GM23338 (cell line): ENCODE measurements around the gene AGAP1. TPM values are rescaled to one million over a fixed set of nuclear protein-coding genes. Genes with fewer than 3 reads are reported as not detected.

Source experiments
- ATAC-seq: fragments of 200-7000 bp; cut with Tn5 transposase; 3 replicates; pipeline ENCODE4 v1.9.1; 2020
- DNase-seq: peaks from one replicate; pipeline ENCODE4 v3.0.0-alpha.2; 2015; ENCODE audit warnings: low spot score
- H2AFZ ChIP-seq: fragments of 200-600 bp; sonication (generic); 2 replicates; pipeline ENCODE4 v1.8.0; 2016; ENCODE audit warnings: antibody characterized with exemption, mild to moderate bottlenecking, moderate library complexity
- H3F3A ChIP-seq: fragments of 200-600 bp; sonication (generic); replicated peaks from 2 replicates; pipeline ENCODE4 v1.8.0; 2017; ENCODE audit warnings: antibody characterized with exemption, mixed run types, low read depth
- H3K27ac ChIP-seq: fragments of 200-600 bp; sonication (generic); 2 replicates; pipeline ENCODE4 v1.6.1; 2016; ENCODE audit warnings: low read depth
- H3K27me3 ChIP-seq: fragments of 200-600 bp; sonication (generic); 2 replicates; pipeline ENCODE4 v1.8.0; 2016; ENCODE audit warnings: mild to moderate bottlenecking, mixed run types, moderate library complexity; ENCODE audit not compliant: insufficient read depth
- H3K36me3 ChIP-seq: fragments of 200-600 bp; sonication (generic); 2 replicates; pipeline ENCODE4 v1.8.0; 2016; ENCODE audit warnings: mild to moderate bottlenecking; ENCODE audit not compliant: insufficient read depth
- H3K4me1 ChIP-seq: fragments of 200-600 bp; sonication (generic); 2 replicates; pipeline ENCODE4 v1.8.0; 2016; ENCODE audit warnings: mild to moderate bottlenecking, moderate library complexity; ENCODE audit not compliant: insufficient read depth
- H3K4me2 ChIP-seq: fragments of 200-600 bp; sonication (generic); 2 replicates; pipeline ENCODE4 v1.7.1; 2017; ENCODE audit warnings: mixed run types
- H3K4me3 ChIP-seq: fragments of 200-600 bp; sonication (generic); 2 replicates; pipeline ENCODE4 v1.6.1; 2016; ENCODE audit warnings: mixed run types
- H3K79me2 ChIP-seq: fragments of 200-600 bp; sonication (generic); replicated peaks from 2 replicates; pipeline ENCODE4 v1.8.0; 2017; ENCODE audit warnings: mild to moderate bottlenecking; ENCODE audit not compliant: insufficient read depth
- H3K9me2 ChIP-seq: fragments of 200-600 bp; sonication (generic); 2 replicates; pipeline ENCODE4 v1.8.0; 2017; ENCODE audit not compliant: insufficient read depth
- H4K20me1 ChIP-seq: fragments of 200-600 bp; sonication (generic); replicated peaks from 2 replicates; pipeline ENCODE4 v1.8.0; 2017; ENCODE audit warnings: mild to moderate bottlenecking; ENCODE audit not compliant: insufficient read depth
- H3K27ac Mint-ChIP-seq: 2 replicates; pipeline ENCODE4 v1.8.0; 2020; ENCODE audit warnings: inconsistent platforms, mild to moderate bottlenecking, moderate library complexity, mixed read lengths
- H3K27me3 Mint-ChIP-seq: 3 replicates; pipeline ENCODE4 v1.8.0; 2022; ENCODE audit warnings: low read depth, mild to moderate bottlenecking, moderate library complexity, mixed read lengths, inconsistent platforms; ENCODE audit not compliant: insufficient read depth, poor library complexity
- H3K36me3 Mint-ChIP-seq: 3 replicates; pipeline ENCODE4 v1.8.0; 2021; ENCODE audit warnings: low read depth, mild to moderate bottlenecking, inconsistent platforms, moderate library complexity, mixed read lengths
- H3K4me1 Mint-ChIP-seq: 3 replicates; pipeline ENCODE4 v1.8.0; 2020; ENCODE audit warnings: mild to moderate bottlenecking, inconsistent platforms, mixed read lengths
- H3K4me3 Mint-ChIP-seq: 3 replicates; pipeline ENCODE4 v1.8.0; 2021; ENCODE audit warnings: moderate library complexity, mild to moderate bottlenecking, inconsistent platforms, mixed read lengths
- H3K9me3 Mint-ChIP-seq: 3 replicates; pipeline ENCODE4 v1.8.0; 2020; ENCODE audit warnings: moderate library complexity, mild to moderate bottlenecking, inconsistent platforms, mixed read lengths
- CREB1 ChIP-seq: fragments of 250-450 bp; sonication (Bioruptor Pico); IDR thresholded peaks from 2 replicates; pipeline ENCODE4 v1.5.0; 2020; ENCODE audit warnings: low read depth, mild to moderate bottlenecking, moderate library complexity
- EZH2 ChIP-seq: fragments of 200-600 bp; sonication (generic); IDR thresholded peaks from one replicate; pipeline ENCODE4 v1.8.0; 2017; ENCODE audit warnings: antibody characterized with exemption, mild to moderate bottlenecking, low read depth; ENCODE audit not compliant: unreplicated experiment
- EZH2phosphoT487 ChIP-seq: fragments of 200-600 bp; sonication (generic); IDR thresholded peaks from one replicate; pipeline ENCODE4 v1.8.1; 2018; ENCODE audit warnings: antibody characterized with exemption; ENCODE audit not compliant: unreplicated experiment
- JUNB ChIP-seq: IDR thresholded peaks from one replicate; pipeline ENCODE4 v1.6.1; 2016; ENCODE audit warnings: antibody characterized with exemption; ENCODE audit not compliant: unreplicated experiment
- NANOG ChIP-seq: IDR thresholded peaks from 2 replicates; pipeline ENCODE4 v1.6.1; 2016; ENCODE audit warnings: antibody characterized with exemption, borderline replicate concordance
- POLR2AphosphoS5 ChIP-seq: IDR thresholded peaks from 2 replicates; pipeline ENCODE4 v1.6.1; 2016; ENCODE audit warnings: antibody characterized with exemption, low read depth
- STAT1 ChIP-seq: IDR thresholded peaks from one replicate; pipeline ENCODE4 v1.6.1; 2016; ENCODE audit warnings: antibody characterized with exemption; ENCODE audit not compliant: unreplicated experiment
- ZNF114 ChIP-seq: fragments of 250-450 bp; sonication (Bioruptor Pico); IDR thresholded peaks from 2 replicates; pipeline ENCODE4 v1.5.0; 2020; ENCODE audit warnings: mild to moderate bottlenecking, moderate library complexity
- polyA plus RNA-seq: library from polyadenylated mRNA; unstranded; fragments of >200 nt; fragmentation: Nextera tagmentation; extraction: Ambion mirVana; gene quantifications from 2 replicates; pipeline ENCODE4 v1.2.1, GENCODE V29; 2016
- total RNA-seq: library from RNA; depleted of rRNA; stranded (reverse); fragments of >200 nt; shearing (Covaris generic); gene quantifications from 2 replicates; pipeline ENCODE4 v1.2.3, GENCODE V29; 2014
- TF ChIP-seq, protein P1 (sequence below): IDR thresholded peaks from one replicate; pipeline ENCODE4 v1.6.1; 2018; ENCODE audit warnings: antibody characterized with exemption; ENCODE audit not compliant: unreplicated experiment
- TF ChIP-seq, protein P2 (sequence below), 2 experiments: fragments of 200-600 bp in 1 of 2; sonication (generic) in 1 of 2; conservative IDR thresholded peaks; 2 replicates each; pipeline versions ENCODE4 v1.5.1 to v1.6.1; 2016 to 2017; ENCODE audit warnings: antibody characterized with exemption in 2 of 2, low read depth in 2 of 2, mild to moderate bottlenecking in 2 of 2, moderate library complexity in 1 of 2
- TF ChIP-seq, protein P3 (sequence below): IDR thresholded peaks from 2 replicates; pipeline ENCODE4 v1.6.1; 2016; ENCODE audit warnings: antibody characterized with exemption

Gene AGAP1
- total and polyA plus RNA-seq, 2 experiments from 2014 or later = 13.3 to 27.9 TPM

DNA sequence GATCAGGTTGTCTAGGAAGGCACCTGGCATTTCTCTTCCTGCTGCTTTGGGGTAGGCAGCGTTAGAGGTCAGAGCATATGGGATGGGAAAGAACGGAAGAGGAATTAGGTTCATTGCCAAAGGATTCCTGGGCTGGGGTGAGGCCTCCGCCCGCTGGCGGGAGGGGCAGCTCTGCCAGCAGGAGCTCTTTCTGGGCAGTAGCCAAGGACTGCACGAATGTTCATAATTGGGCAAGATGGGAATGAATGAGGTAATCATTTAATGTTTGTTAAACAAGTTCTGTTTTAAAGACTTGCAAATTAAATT is 253.9 kb downstream of the AGAP1 start (continued):
- TF ChIP-seq, protein P1, sequence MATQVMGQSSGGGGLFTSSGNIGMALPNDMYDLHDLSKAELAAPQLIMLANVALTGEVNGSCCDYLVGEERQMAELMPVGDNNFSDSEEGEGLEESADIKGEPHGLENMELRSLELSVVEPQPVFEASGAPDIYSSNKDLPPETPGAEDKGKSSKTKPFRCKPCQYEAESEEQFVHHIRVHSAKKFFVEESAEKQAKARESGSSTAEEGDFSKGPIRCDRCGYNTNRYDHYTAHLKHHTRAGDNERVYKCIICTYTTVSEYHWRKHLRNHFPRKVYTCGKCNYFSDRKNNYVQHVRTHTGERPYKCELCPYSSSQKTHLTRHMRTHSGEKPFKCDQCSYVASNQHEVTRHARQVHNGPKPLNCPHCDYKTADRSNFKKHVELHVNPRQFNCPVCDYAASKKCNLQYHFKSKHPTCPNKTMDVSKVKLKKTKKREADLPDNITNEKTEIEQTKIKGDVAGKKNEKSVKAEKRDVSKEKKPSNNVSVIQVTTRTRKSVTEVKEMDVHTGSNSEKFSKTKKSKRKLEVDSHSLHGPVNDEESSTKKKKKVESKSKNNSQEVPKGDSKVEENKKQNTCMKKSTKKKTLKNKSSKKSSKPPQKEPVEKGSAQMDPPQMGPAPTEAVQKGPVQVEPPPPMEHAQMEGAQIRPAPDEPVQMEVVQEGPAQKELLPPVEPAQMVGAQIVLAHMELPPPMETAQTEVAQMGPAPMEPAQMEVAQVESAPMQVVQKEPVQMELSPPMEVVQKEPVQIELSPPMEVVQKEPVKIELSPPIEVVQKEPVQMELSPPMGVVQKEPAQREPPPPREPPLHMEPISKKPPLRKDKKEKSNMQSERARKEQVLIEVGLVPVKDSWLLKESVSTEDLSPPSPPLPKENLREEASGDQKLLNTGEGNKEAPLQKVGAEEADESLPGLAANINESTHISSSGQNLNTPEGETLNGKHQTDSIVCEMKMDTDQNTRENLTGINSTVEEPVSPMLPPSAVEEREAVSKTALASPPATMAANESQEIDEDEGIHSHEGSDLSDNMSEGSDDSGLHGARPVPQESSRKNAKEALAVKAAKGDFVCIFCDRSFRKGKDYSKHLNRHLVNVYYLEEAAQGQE = no peak
- no peak for TF ChIP-seq CREB1
- TF ChIP-seq, protein P2, sequence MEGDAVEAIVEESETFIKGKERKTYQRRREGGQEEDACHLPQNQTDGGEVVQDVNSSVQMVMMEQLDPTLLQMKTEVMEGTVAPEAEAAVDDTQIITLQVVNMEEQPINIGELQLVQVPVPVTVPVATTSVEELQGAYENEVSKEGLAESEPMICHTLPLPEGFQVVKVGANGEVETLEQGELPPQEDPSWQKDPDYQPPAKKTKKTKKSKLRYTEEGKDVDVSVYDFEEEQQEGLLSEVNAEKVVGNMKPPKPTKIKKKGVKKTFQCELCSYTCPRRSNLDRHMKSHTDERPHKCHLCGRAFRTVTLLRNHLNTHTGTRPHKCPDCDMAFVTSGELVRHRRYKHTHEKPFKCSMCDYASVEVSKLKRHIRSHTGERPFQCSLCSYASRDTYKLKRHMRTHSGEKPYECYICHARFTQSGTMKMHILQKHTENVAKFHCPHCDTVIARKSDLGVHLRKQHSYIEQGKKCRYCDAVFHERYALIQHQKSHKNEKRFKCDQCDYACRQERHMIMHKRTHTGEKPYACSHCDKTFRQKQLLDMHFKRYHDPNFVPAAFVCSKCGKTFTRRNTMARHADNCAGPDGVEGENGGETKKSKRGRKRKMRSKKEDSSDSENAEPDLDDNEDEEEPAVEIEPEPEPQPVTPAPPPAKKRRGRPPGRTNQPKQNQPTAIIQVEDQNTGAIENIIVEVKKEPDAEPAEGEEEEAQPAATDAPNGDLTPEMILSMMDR (conservative IDR thresholded peaks at IDR 0.05; ENCODE audit: low read depth in 2 of 2) = no peak
- TF ChIP-seq EZH2phosphoT487 = no peak
- no peak for TF ChIP-seq POLR2AphosphoS5

DNA sequence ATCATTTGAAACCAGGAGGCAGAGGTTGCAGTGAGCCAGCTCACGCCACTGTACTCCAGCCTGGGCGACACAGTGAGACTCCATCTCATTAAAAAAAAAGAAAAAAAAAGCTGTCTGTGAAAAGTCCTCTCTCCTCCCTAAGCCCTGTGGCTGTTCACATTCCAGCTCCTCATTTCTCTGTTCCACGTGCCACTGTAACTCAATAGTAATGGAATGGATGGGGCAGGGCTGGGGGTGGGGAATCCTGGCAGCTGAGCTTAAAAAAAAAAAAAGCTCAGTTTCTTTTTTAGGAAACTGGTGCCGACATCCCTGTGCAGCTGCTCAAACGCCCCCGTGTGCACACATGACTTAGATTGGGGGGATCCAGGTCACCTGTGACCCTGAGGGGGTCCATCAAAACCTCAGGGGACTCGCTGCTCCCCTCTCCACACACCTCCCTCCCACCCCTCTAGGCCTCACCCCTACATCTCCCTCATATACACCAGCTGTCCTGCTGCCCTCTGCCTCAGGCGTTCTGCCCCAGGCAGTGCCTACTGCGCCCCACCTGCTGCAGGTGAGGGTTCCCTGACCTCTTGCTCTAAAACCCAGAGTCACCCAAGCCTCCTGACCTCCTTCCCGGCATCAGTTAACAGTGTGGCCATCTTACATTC is 255.4 kb downstream of the AGAP1 start:
- peaks cover 28% of the 10 kb centered on the region for H3K4me1 ChIP-seq
- no peak overlapping the region for H3K4me3 ChIP-seq
- H3K9me2 ChIP-seq = no peaks in the 10 kb centered on the region
- H3K27ac ChIP-seq = no peak overlapping the region
- H2AFZ ChIP-seq = no peak overlapping the region
- no peak overlapping the region; the same call in 1 of the 2 replicates for H3K4me2 ChIP-seq
- no peaks in the 10 kb centered on the region for H3K27me3 ChIP-seq
- no peaks in the 10 kb centered on the region for H3K9me3 Mint-ChIP-seq
- peaks cover 9% of the 10 kb centered on the region; the same call in 1 of the 2 replicates for H4K20me1 ChIP-seq
- peaks cover 28% of the 10 kb centered on the region for H3K4me1 Mint-ChIP-seq
- H3K27me3 Mint-ChIP-seq = peaks cover 13% of the 10 kb centered on the region
- no peaks in the 10 kb centered on the region; the same call in 1 of the 2 replicates for H3F3A ChIP-seq
- DNase-seq (no peak), ATAC-seq (no peak)
- H3K36me3 ChIP-seq = no peaks in the 10 kb centered on the region
- H3K36me3 Mint-ChIP-seq = peaks cover 24% of the 10 kb centered on the region
- H3K4me3 Mint-ChIP-seq = no peak overlapping the region
- no peak overlapping the region for H3K27ac Mint-ChIP-seq
- no peak for TF ChIP-seq POLR2AphosphoS5
- no peak for TF ChIP-seq JUNB
- TF ChIP-seq, protein P3, sequence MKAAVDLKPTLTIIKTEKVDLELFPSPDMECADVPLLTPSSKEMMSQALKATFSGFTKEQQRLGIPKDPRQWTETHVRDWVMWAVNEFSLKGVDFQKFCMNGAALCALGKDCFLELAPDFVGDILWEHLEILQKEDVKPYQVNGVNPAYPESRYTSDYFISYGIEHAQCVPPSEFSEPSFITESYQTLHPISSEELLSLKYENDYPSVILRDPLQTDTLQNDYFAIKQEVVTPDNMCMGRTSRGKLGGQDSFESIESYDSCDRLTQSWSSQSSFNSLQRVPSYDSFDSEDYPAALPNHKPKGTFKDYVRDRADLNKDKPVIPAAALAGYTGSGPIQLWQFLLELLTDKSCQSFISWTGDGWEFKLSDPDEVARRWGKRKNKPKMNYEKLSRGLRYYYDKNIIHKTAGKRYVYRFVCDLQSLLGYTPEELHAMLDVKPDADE = no peak
- TF ChIP-seq ZNF114 = no peak
- no peak for TF ChIP-seq STAT1
- no peak for TF ChIP-seq EZH2phosphoT487
- TF ChIP-seq NANOG = no peak
- no peak for TF ChIP-seq EZH2
- TF ChIP-seq, protein P1 = no peak
- no peak for TF ChIP-seq CREB1
- H3K79me2 ChIP-seq = no peaks in the 10 kb centered on the region
